ENCODE results near the gene TNFRSF25.

The TNFRSF25 gene

DNA sequence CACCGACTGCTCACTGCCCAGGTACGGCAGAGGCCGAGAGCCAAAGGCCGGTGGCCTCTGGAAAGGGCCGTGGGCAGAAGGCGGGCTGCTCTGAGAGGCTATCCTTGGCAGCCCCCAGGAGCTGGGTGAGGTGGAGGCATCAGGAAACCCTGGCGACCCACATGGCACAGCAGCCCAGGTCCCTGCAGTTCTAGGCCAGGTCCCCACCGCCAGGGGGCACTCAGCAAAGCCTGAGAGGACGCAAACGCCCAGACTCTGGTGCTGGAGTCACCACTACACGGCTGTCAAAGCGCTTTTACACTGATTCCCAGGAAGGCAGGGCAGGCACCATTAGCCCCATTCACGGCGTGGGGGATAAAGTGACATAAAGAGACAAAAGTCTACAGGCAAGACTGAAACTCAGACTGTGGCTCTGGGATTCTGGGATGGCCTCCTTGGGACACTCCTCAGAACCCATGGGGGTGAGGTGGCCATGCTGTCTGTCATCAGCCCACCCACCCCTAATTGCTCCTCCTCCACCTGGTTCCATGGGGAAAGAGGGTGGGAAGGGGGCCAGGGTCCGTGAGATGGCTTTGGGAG lies 20.5 kb upstream of the TNFRSF25 start:
- peak; percentile 91 to 93 for DNase-seq

GRCh38 chr1:6485168-6486101 lies 19.5 kb upstream of the TNFRSF25 start:
- DNase-seq: no peak

- DNase-seq: no peak
These were observed 18.8 kb upstream of the TNFRSF25 start for GRCh38 chr1:6484826-6485167.

DNA sequence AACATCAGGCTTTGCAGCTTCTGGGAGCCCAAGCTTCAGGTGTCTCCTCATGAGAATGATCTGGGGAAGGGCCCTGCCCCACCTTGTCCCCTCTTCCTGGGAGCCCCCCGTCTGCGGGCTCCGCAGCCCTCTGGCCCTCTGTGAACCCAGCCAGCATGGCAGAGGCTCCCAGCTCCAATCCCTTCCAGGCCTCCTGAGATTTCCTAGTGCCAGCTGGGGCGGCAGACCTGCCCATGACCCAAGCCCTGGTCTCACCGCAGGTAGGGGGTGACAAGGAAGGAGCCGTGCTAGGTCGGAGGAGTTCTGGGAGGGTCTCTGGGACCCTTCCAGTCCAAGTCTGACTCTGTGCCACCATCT lies 17.8 kb upstream of the TNFRSF25 start:
- DNase-seq: no peak

- DNase-seq: no peak
These were observed 17.2 kb upstream of the TNFRSF25 start for GRCh38 chr1:6483017-6483760.

DNA sequence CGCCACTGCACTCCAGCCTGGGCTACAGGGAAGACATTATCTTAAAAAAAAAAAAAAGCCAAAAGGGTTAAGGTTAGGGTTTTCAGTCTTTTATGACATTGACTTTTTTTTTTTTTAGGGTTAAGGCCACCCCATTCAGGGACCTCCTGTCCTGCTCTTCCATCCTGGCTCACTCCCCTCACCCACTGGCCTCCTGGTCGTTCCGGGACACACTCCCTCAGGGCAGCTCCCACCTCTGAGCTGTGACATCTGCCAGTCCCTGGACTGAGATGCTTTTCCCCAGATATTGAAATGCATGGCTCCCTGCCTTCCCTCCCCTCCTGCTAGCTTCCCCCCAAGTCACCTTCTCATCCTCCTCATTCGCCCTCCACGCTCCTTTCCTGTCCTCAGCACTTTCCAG lies 15.8 kb upstream of the TNFRSF25 start:
- no peak for DNase-seq

- DNase-seq: no peak
These were observed 11.3 kb upstream of the TNFRSF25 start for GRCh38 chr1:6477039-6477820.

DNA sequence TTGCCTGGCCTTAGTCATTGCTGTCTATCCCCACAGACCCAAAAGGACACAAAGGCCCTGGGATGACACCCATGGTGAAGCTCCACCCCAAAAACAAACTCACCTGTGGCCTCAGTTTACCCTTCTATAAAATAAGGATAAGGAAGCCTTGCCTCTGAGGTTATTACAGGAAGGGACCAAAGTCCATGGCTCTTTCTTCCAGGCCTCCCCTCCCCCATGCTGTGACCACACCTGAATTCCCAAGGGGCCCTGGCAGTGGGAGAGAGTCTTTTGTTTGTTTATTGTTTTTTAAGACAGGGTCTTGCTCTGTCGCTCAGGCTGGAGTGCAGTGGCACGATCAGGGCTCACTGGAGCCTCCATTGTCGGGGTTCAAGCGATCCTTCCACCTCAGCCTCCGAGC lies 10.5 kb upstream of the TNFRSF25 start:
- DNase-seq: no peak

- DNase-seq: peak; percentile 82 to 83
These were observed 9.6 kb upstream of the TNFRSF25 start for GRCh38 chr1:6475381-6476133.

- no peak for DNase-seq
These were observed 8.9 kb upstream of the TNFRSF25 start for GRCh38 chr1:6474815-6475282.

DNA sequence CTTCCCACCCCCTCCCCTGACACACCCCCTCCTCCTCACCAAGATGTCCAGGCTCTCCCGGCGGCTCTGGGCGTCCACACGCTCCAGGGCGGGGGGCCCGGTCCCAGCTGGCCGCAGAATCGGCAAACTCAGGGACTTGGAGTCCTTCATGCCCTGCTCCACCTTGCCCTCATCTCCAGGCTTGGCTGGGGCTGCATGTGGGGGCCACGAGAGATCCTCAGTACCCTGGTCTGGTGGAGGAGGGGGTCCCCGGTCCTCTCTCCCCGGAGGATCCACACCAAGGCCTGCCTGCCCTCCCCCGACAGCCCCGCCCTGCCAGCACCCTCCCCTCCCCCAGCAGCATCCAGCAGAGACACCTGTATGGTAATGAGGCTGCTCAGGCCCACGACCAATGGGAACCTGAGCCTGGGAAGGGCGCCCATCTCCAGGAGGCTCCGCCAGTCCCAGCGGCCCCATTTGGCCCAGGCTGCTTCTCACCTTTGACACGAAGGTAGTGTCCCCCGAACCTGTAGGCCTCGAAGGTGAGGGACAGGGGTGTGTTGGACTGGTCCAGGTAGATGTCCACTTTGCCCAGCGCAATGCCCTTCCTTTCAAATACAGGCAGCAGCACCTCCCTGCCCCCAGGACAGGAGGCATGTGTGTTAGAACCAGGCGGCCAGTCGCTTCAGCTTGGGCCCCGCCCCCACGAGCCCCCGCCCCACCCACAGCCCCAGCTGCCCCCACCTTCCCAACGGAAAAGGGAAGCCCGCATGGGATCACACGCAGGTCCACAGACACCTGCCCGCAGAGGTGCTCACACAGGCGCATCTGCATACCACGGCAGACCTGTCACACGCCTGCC lies 8.2 kb upstream of the TNFRSF25 start:
- no peak for DNase-seq

GRCh38 chr1:6473156-6473555 lies 7.2 kb upstream of the TNFRSF25 start:
- DNase-seq: no peak

DNA sequence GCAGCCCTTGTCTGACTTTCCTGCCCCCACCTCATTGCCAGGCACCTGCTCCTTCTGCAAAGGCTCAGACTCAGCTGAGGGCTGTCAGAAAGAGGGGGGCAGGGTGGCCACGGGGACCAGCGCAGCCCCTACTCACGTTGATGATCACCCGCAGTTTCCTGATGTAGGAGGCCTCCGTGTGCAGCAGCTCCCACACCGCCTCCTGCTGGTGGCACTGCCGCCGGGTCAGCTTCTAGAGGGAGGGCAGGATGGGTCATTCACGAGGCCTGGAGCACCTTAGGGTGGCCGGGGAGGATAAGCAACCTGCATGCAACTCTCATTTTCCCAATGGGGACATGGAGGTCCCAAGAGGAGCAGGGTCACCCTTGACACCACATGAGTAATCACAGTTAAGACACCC lies 6.4 kb upstream of the TNFRSF25 start:
- DNase-seq: no peak

- DNase-seq: no peak
These were observed 6.0 kb upstream of the TNFRSF25 start for GRCh38 chr1:6471970-6472368.

- no peak for DNase-seq
These were observed 5.4 kb upstream of the TNFRSF25 start for GRCh38 chr1:6471086-6471969.

GRCh38 chr1:6470132-6471085 lies 4.4 kb upstream of the TNFRSF25 start:
- DNase-seq: no peak

GRCh38 chr1:6468729-6469461 lies 2.9 kb upstream of the TNFRSF25 start:
- DNase-seq: no peak
